AG09309 (cell line): ENCODE data around the gene PHF10.
A peak's percentile ranks its signal among the peaks of the same experiment; 100 is the strongest.

Experiments
- DNase-seq: peaks from one replicate; pipeline ENCODE4 v3.0.0-alpha.2; 2010; ENCODE audit warnings: low read depth
- H3K4me3 ChIP-seq: 2 replicates; pipeline ENCODE4 v1.5.1; 2011; ENCODE audit warnings: mild to moderate bottlenecking, low read depth, low read length, moderate library complexity; ENCODE audit not compliant: control insufficient read depth
- TF ChIP-seq, protein P1 (sequence below): IDR thresholded peaks from 2 replicates; pipeline ENCODE4 v1.5.1; 2011; ENCODE audit warnings: mild to moderate bottlenecking, low read depth, low read length, inconsistent platforms; ENCODE audit not compliant: insufficient read depth, control insufficient read depth; ENCODE audit errors: missing control alignments

Gene PHF10

GRCh38 chr6:169738204-169738975 is 14.1 kb upstream of the PHF10 start:
- H3K4me3 ChIP-seq = no peak overlapping the region
- no peak for DNase-seq
- TF ChIP-seq, protein P1, sequence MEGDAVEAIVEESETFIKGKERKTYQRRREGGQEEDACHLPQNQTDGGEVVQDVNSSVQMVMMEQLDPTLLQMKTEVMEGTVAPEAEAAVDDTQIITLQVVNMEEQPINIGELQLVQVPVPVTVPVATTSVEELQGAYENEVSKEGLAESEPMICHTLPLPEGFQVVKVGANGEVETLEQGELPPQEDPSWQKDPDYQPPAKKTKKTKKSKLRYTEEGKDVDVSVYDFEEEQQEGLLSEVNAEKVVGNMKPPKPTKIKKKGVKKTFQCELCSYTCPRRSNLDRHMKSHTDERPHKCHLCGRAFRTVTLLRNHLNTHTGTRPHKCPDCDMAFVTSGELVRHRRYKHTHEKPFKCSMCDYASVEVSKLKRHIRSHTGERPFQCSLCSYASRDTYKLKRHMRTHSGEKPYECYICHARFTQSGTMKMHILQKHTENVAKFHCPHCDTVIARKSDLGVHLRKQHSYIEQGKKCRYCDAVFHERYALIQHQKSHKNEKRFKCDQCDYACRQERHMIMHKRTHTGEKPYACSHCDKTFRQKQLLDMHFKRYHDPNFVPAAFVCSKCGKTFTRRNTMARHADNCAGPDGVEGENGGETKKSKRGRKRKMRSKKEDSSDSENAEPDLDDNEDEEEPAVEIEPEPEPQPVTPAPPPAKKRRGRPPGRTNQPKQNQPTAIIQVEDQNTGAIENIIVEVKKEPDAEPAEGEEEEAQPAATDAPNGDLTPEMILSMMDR = no peak

DNA sequence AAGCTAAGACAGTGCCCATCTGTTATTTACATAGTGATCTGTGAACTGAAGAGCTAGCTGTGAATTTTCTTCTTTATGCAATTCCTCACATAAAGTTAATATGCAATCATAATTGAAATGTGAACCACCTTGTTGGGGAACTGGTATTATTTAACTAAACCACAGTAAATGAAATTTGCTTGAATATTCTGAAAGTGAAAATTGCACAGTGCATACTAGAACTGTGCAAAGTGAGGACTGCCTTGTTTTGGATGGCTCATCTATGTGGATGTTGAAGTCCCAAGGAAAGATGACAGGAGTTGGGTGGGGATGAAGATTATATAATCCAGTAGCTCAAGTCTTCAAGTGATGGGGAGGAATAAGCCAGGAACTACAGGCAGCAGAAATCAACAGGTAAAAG is 5.7 kb upstream of the PHF10 start:
- no peak overlapping the region for H3K4me3 ChIP-seq
- DNase-seq = no peak
- TF ChIP-seq, protein P1 = no peak

DNA sequence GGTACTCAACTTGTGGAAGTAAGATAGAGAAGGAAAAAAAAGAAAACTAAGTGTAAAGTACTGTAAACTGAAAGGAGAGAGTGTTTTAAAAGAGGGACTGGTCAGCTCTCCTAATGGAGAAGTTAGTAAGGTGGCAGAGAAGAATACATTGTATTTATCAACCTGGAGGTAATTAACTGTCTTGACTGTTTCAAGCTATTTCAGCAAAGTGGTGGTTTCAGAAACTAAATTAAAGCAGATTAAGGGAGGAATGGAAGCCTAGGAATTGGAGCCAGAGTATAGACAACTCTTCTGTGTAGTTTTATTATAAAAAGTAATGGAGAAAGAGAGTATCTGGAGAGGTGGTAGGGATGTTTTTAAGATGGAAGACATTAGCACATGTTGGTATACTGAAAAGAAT is 2.7 kb upstream of the PHF10 start:
- no peak for DNase-seq
- no peak overlapping the region for H3K4me3 ChIP-seq
- TF ChIP-seq, protein P1 = no peak

DNA sequence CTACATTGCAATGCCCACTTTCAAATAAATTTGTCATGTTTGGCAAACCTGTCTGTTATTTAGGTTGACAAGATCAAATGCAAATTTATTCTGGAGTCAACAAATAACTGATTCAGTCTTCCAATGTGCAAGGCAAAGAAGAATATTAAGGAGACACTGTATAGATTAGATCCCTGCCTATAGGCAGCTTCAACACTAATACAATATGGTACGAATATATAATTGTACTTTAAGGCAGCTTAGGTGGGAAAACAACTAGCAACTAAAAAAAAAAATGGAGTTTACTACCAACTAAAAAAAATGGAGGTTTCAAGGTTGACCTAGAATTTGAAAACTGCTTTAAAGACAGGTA is 1.7 kb upstream of the PHF10 start:
- DNase-seq = no peak
- H3K4me3 ChIP-seq = no peak overlapping the region
- TF ChIP-seq, protein P1 = no peak

- TF ChIP-seq, protein P1 = no peak
- no peak for DNase-seq
- peak overlapping the region; percentile 42 for H3K4me3 ChIP-seq
Measured at GRCh38 chr6:169725125-169726048, 1.1 kb upstream of the PHF10 start.

DNA sequence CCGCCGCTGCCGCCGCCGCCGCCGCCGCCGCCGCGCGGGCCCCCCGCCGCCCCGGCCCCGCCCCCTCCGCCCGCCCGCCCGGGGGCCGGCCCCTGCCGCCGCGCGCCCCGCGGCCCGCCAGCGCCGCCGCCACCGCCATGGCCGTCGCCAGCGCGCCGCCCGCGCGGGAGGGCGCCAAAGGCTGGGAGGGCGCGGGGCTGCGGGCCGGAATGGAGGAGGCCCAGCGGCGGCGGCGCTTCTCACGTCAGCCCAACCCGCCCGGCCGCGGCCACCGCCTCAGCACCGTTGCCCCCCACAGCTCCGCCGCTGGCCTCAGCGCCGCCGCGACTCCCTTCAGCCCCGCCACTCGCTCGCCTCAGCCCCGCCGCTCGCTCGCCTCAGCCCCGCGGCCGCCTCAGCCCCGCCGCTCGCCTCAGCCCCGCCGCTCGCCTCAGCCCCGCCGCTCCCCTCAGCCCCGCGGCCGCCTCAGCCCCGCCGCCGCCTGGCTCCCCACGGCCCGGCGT is 258 bp downstream of the PHF10 start:
- H3K4me3 ChIP-seq = peak overlapping the region; percentile 42
- no peak for DNase-seq
- TF ChIP-seq, protein P1 = no peak
